NOMO-1 treated with dmso at 0.1 percent for 144 hours (cell line): ENCODE results near the gene NEGR1.

Experiments used
- DNase-seq: peaks from one replicate; lab custom pipeline; 2025; ENCODE audit not compliant: unreplicated experiment; lab: John Stamatoyannopoulos, UW

The NEGR1 gene

GRCh38 chr1:72235062-72235461 lies 47.3 kb downstream of the NEGR1 start:
- no peak for DNase-seq

DNA sequence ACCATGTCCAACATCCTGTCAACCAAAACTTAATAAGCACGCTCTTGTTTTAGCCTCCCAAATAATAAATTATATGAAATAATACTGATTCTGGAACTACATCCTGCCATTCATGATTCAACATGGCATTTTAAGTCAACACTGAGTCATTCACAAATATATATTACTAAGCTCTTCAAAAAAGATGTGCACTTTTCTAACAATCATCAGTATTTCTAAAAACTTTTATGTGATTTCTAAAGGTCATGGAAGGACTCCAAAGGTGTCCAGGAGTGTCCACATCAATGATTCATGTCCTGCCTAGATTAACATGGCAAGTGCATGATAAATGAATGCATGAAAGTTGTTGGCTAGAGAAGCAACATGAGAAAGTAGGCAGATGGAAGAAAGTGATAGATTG lies 51.6 kb downstream of the NEGR1 start:
- DNase-seq = no peak

- no peak for DNase-seq
Observed at GRCh38 chr1:72229893-72230292, 52.4 kb downstream of the NEGR1 start.

GRCh38 chr1:72227667-72228066 lies 54.7 kb downstream of the NEGR1 start:
- no peak for DNase-seq

DNA sequence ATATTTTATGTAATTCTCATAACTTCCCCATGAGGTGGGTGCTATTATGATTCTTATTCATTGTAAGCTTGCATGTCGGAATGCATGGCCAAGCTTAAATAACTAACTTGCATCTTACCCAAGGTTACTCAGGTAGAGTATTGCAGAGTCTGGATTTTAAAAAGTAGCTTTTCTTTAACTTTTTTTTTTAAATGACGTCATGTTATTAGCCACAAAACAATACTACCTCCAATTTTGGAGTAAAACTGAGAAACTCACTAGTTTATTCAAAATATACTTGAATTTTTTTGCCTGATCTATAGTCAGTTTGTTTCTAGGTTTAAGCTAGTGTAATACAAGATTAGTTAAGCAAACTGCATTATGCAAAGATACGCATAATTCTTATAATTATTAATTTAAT lies 57.8 kb downstream of the NEGR1 start:
- no peak for DNase-seq

- no peak for DNase-seq
Observed at GRCh38 chr1:72221811-72222210, 60.5 kb downstream of the NEGR1 start.

GRCh38 chr1:72218141-72218739 lies 64.1 kb downstream of the NEGR1 start:
- no peak for DNase-seq

DNA sequence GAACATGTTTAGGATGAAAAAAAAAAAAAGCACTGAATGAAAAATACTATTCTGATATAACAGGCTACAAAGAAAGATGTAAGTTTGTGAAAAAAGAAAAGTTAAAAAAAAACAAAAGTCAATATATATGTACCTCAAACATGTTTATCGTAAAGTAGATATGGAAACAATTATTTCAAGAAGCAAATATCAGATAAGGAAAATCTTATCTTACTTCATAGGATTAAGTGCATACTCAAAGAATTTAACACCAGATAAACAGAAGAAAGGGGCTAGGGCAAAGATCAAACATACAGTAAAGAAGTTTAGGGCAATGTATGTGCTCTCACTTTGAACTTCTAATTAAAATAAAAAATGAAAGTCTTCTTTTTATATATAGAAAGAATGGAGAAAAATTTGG lies 75.3 kb downstream of the NEGR1 start:
- DNase-seq = no peak

- DNase-seq = no peak
Observed at GRCh38 chr1:72202761-72203160, 79.6 kb downstream of the NEGR1 start.

- DNase-seq = no peak
Observed at GRCh38 chr1:72197786-72198185, 84.6 kb downstream of the NEGR1 start.

DNA sequence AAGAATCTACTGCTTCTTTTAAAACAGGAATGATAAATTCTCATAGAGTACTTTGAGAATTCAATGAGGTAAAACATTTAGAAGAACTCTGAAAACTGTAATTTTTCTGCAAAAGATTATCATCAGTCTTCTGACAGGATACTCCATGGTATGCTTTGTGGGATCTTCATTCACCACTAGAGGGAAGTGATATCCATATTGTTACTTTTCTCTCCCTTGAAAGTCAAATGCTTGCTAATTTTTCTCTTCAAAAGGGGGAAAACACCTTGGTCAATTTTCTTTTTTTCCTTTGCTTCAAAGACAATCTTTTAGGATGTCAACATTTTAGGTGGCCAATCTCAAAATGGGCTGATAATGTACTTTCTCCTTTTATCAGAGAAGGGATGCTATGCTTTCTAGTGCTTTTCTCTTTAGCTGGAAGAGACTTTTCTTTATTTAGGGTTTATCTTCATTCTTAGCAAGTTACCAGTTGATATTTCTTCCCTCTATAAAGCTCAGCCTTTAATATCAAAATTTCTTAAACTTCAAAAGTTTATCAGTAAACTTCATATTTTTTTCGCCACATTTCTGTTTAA lies 95.5 kb downstream of the NEGR1 start:
- no peak for DNase-seq

DNA sequence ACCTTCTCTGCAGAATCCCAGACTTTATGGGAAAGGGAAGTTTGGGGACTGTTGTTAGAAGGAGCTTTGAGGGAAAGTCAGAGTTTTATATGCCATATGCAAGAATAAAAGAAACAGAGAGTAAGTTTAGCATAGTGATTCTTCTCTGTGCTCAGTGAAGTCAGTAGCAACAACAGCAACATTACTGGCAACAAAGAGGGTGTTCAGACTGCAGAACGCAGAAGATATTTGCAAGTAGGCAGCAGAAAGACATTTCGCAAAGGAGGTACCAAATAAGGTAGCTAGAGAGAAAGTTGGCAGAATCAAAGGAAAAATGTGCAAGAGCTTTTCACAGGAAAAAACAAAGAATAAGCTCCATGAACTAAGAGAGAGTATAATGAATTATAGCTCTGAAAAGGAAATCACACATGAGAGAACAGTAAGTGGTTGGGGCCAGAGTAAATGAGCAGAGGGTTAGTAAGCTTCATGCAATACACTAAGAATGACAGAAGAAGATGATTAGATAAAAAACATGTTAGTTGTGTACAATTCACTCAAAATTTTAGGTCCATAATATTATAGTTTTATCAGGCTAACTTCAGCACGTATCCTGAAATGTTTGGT lies 98.1 kb downstream of the NEGR1 start:
- no peak for DNase-seq

DNA sequence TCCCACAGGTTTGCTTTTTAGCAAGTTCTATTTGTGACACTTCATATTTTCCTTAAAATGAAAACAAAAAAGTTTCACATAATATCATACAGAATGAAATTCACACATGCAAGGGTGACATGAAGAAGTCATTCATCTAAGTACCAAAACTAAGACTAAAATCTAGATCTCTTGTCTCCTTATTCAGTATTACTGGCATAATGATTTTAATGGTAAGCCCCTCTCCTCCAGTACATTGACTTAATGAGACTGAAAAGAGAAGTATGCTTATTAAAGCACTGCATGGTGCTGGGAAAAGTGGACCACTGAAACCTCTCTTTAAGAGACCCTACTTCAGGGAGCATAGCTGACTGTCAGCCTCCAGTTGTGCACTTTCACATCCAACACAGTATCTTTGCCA lies 99.5 kb downstream of the NEGR1 start:
- no peak for DNase-seq

DNA sequence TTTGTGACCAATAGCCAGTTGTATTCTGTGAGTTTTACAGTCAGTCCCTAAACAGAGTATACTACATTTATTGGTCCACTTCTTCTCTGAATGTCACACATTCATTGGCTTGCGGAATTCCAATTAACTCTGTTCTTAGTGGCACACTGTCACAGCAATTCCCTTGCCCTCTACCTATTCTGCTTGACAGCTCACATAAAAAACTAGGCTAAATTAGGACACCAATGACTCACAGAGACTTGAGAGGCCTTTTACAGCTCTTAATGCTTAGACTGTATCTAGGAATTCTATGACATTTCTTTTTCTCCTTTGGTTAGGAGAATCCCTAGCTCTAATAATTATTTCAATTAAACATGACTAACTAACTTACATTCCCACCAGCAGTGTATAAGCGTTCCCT lies 104.1 kb downstream of the NEGR1 start:
- DNase-seq = no peak

DNA sequence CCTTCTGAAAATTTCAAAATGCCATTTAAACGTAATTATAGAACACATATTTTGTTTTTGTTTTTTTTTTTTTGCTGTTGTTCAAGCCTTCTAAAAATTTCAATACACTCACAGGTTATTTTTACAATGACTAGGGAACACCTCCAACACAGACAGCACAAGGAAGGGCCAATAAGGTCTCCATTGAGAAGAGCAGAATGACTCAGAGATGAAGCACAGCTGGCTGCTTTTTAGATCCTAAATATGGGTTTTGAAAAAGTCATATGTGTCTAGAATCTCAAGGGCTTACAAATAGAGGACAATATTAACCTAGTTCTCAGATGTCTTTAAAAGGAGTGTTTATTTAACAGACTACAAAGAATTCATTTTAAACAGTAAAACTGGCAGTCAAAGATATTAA lies 104.6 kb downstream of the NEGR1 start:
- DNase-seq = no peak

DNA sequence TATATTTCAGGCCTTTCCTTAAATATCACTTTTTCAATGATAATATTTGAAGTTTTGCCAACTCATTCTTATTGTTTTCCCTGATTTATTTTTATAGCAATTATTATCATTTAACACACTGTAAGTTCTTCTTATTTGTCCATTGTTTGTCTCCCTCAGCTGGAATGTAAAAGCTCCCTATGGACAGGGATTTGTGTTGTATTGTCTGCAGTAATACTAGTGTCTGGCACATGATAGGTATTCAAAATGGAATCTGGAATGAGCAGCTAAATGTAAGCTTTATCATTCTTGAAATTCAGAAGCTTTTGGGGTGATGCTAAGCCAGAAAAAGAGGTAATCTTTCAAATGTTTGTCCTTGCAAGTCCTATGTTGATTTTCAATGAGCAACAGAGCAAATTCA lies 112.1 kb downstream of the NEGR1 start:
- DNase-seq = no peak

DNA sequence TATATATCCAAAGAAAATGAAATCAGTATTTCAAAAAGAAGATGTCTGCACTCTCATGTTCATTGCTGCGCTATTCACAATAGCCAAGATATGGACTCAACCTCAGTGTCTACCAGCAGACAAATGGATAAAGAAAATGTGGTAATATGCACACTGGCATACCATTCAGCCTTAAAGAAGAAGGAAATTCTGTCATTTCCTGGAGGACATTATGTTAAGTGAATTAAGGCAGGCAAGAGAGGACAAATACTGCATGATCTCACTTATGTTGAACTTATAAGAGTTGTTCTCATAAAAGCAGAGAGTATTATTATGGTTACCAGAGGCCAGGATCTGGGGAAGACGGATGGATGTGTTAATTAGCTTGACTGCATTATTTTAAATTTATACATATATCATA lies 115.9 kb downstream of the NEGR1 start:
- DNase-seq = no peak

- DNase-seq = no peak
Observed at GRCh38 chr1:72150508-72150907, 131.8 kb downstream of the NEGR1 start.

GRCh38 chr1:72141875-72142274 lies 140.5 kb downstream of the NEGR1 start:
- DNase-seq = no peak

DNA sequence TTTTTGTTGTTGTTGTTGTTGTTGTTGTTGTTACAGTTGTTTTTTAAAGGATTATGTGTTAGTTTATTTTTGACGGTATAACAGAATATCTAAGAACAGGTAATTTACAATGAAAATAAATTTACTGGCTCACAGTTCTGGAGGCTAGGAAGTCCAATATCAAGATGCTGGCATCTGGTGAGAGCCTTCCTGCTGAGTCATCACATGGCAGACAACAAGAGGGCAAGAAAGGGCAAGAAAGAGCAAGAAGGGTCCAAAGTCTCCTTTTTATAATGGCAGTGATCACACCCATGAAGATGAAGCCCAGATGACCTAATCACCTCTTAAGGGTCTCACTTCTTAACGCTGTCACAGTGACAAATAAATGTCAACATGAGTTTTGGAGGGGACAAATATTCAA lies 142.1 kb downstream of the NEGR1 start:
- no peak for DNase-seq

DNA sequence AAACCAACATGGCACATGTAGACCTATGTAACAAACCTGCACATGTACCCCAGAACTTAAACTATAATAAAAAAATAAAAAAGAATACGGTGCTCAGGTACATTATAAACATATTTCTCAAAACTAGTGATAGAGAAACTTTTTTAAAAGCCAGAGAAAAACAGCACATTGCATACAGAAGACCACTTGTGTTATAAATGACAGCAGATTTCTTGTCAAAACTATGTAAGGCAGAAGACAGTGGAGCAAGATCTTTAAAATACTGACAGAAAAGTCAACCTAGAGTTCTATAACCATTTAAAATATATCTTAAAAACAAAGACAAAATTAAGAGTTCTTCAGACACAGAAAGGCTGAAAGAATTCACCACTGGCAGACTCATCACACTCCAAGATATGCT lies 144.7 kb downstream of the NEGR1 start:
- no peak for DNase-seq

DNA sequence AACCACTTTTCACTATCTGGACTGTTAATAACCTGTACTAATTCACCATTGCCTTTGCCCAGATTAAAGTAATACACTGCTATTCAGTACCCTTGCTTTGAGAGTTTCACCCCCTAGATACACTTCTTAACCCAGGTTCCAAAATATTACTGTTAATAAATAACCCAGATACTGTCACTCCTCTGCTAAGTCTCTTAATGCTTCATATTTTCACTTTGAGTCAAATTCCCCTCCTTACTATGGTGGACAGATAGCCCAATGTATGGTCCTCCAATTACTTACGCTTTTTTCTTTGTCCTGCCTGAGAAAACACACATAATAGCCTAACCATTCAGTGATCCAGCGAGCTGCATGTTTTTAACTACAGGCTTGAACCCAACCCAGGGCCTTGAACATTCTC lies 152.5 kb downstream of the NEGR1 start:
- no peak for DNase-seq
